GM23338 (cell line): Measurements from ENCODE around the gene PSMA2. TPM values are rescaled to one million over a fixed set of nuclear protein-coding genes. Genes with fewer than 3 reads are reported as not detected.

Source experiments
- ATAC-seq: fragments of 200-7000 bp; cut with Tn5 transposase; 3 replicates; pipeline ENCODE4 v1.9.1; 2020
- DNase-seq: peaks from one replicate; pipeline ENCODE4 v3.0.0-alpha.2; 2015; ENCODE audit warnings: low spot score
- H2AFZ ChIP-seq: fragments of 200-600 bp; sonication (generic); 2 replicates; pipeline ENCODE4 v1.8.0; 2016; ENCODE audit warnings: antibody characterized with exemption, mild to moderate bottlenecking, moderate library complexity
- H3F3A ChIP-seq: fragments of 200-600 bp; sonication (generic); replicated peaks from 2 replicates; pipeline ENCODE4 v1.8.0; 2017; ENCODE audit warnings: antibody characterized with exemption, mixed run types, low read depth
- H3K27ac ChIP-seq: fragments of 200-600 bp; sonication (generic); 2 replicates; pipeline ENCODE4 v1.6.1; 2016; ENCODE audit warnings: low read depth
- H3K27me3 ChIP-seq: fragments of 200-600 bp; sonication (generic); 2 replicates; pipeline ENCODE4 v1.8.0; 2016; ENCODE audit warnings: mild to moderate bottlenecking, mixed run types, moderate library complexity; ENCODE audit not compliant: insufficient read depth
- H3K36me3 ChIP-seq: fragments of 200-600 bp; sonication (generic); 2 replicates; pipeline ENCODE4 v1.8.0; 2016; ENCODE audit warnings: mild to moderate bottlenecking; ENCODE audit not compliant: insufficient read depth
- H3K4me1 ChIP-seq: fragments of 200-600 bp; sonication (generic); 2 replicates; pipeline ENCODE4 v1.8.0; 2016; ENCODE audit warnings: mild to moderate bottlenecking, moderate library complexity; ENCODE audit not compliant: insufficient read depth
- H3K4me2 ChIP-seq: fragments of 200-600 bp; sonication (generic); 2 replicates; pipeline ENCODE4 v1.7.1; 2017; ENCODE audit warnings: mixed run types
- H3K4me3 ChIP-seq: fragments of 200-600 bp; sonication (generic); 2 replicates; pipeline ENCODE4 v1.6.1; 2016; ENCODE audit warnings: mixed run types
- H3K79me2 ChIP-seq: fragments of 200-600 bp; sonication (generic); replicated peaks from 2 replicates; pipeline ENCODE4 v1.8.0; 2017; ENCODE audit warnings: mild to moderate bottlenecking; ENCODE audit not compliant: insufficient read depth
- H3K9me2 ChIP-seq: fragments of 200-600 bp; sonication (generic); 2 replicates; pipeline ENCODE4 v1.8.0; 2017; ENCODE audit not compliant: insufficient read depth
- H4K20me1 ChIP-seq: fragments of 200-600 bp; sonication (generic); replicated peaks from 2 replicates; pipeline ENCODE4 v1.8.0; 2017; ENCODE audit warnings: mild to moderate bottlenecking; ENCODE audit not compliant: insufficient read depth
- H3K27ac Mint-ChIP-seq: 2 replicates; pipeline ENCODE4 v1.8.0; 2020; ENCODE audit warnings: inconsistent platforms, mild to moderate bottlenecking, moderate library complexity, mixed read lengths
- H3K27me3 Mint-ChIP-seq: 3 replicates; pipeline ENCODE4 v1.8.0; 2022; ENCODE audit warnings: low read depth, mild to moderate bottlenecking, moderate library complexity, mixed read lengths, inconsistent platforms; ENCODE audit not compliant: insufficient read depth, poor library complexity
- H3K36me3 Mint-ChIP-seq: 3 replicates; pipeline ENCODE4 v1.8.0; 2021; ENCODE audit warnings: low read depth, mild to moderate bottlenecking, inconsistent platforms, moderate library complexity, mixed read lengths
- H3K4me1 Mint-ChIP-seq: 3 replicates; pipeline ENCODE4 v1.8.0; 2020; ENCODE audit warnings: mild to moderate bottlenecking, inconsistent platforms, mixed read lengths
- H3K4me3 Mint-ChIP-seq: 3 replicates; pipeline ENCODE4 v1.8.0; 2021; ENCODE audit warnings: moderate library complexity, mild to moderate bottlenecking, inconsistent platforms, mixed read lengths
- H3K9me3 Mint-ChIP-seq: 3 replicates; pipeline ENCODE4 v1.8.0; 2020; ENCODE audit warnings: moderate library complexity, mild to moderate bottlenecking, inconsistent platforms, mixed read lengths
- CREB1 ChIP-seq: fragments of 250-450 bp; sonication (Bioruptor Pico); IDR thresholded peaks from 2 replicates; pipeline ENCODE4 v1.5.0; 2020; ENCODE audit warnings: low read depth, mild to moderate bottlenecking, moderate library complexity
- EZH2 ChIP-seq: fragments of 200-600 bp; sonication (generic); IDR thresholded peaks from one replicate; pipeline ENCODE4 v1.8.0; 2017; ENCODE audit warnings: antibody characterized with exemption, mild to moderate bottlenecking, low read depth; ENCODE audit not compliant: unreplicated experiment
- EZH2phosphoT487 ChIP-seq: fragments of 200-600 bp; sonication (generic); IDR thresholded peaks from one replicate; pipeline ENCODE4 v1.8.1; 2018; ENCODE audit warnings: antibody characterized with exemption; ENCODE audit not compliant: unreplicated experiment
- JUNB ChIP-seq: IDR thresholded peaks from one replicate; pipeline ENCODE4 v1.6.1; 2016; ENCODE audit warnings: antibody characterized with exemption; ENCODE audit not compliant: unreplicated experiment
- POLR2AphosphoS5 ChIP-seq: IDR thresholded peaks from 2 replicates; pipeline ENCODE4 v1.6.1; 2016; ENCODE audit warnings: antibody characterized with exemption, low read depth
- STAT1 ChIP-seq: IDR thresholded peaks from one replicate; pipeline ENCODE4 v1.6.1; 2016; ENCODE audit warnings: antibody characterized with exemption; ENCODE audit not compliant: unreplicated experiment
- ZNF331 ChIP-seq: fragments of 250-450 bp; sonication (Bioruptor Pico); IDR thresholded peaks from 2 replicates; pipeline ENCODE4 v1.5.0; 2020; ENCODE audit warnings: low read depth, mild to moderate bottlenecking, moderate library complexity
- polyA plus RNA-seq: library from polyadenylated mRNA; unstranded; fragments of >200 nt; fragmentation: Nextera tagmentation; extraction: Ambion mirVana; gene quantifications from 2 replicates; pipeline ENCODE4 v1.2.1, GENCODE V29; 2016
- total RNA-seq: library from RNA; depleted of rRNA; stranded (reverse); fragments of >200 nt; shearing (Covaris generic); gene quantifications from 2 replicates; pipeline ENCODE4 v1.2.3, GENCODE V29; 2014
- TF ChIP-seq, protein P1 (sequence below): fragments of 250-450 bp; sonication (Bioruptor Pico); IDR thresholded peaks from 2 replicates; pipeline ENCODE4 v1.5.0; 2020; ENCODE audit warnings: mild to moderate bottlenecking, moderate library complexity
- TF ChIP-seq, protein P2 (sequence below), 2 experiments: fragments of 200-600 bp in 1 of 2; sonication (generic) in 1 of 2; conservative IDR thresholded peaks; 2 replicates each; pipeline versions ENCODE4 v1.5.1 to v1.6.1; 2016 to 2017; ENCODE audit warnings: antibody characterized with exemption in 2 of 2, low read depth in 2 of 2, mild to moderate bottlenecking in 2 of 2, moderate library complexity in 1 of 2

PSMA2 gene
- total and polyA plus RNA-seq, 2 experiments from 2014 or later = 178 to 678 TPM

DNA sequence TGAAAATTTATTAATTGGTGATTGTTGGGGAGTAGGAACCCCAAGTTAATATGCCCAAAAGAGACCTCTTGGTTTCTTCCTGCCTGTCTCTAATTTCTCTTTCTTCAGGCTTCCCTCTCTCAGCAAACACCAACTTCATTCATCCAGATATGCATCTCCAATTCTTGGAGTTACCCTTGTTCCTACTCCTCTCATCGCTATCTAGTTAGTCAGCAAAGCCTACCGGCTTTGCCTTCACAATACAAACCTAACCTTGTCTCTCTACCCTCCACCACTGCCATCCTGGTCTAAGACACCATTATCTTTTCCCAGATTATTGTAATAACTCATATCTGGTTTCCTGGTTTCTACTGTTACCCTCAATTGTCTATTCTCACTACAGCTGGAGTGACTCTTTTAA, 48.1 kb upstream of the PSMA2 start:
- Histone ChIP-seq H3K4me2 (no peak overlapping the region), H3K36me3 (no peaks in the 10 kb centered on the region), H3K79me2 (no peaks in the 10 kb centered on the region), H4K20me1 (no peaks in the 10 kb centered on the region), H3K4me3 (no peak overlapping the region), H3K27ac (no peak overlapping the region), H2AFZ (no peak overlapping the region), H3K9me2 (peaks cover 4% of the 10 kb centered on the region; the same call in 1 of the 2 replicates), H3F3A (no peaks in the 10 kb centered on the region), H3K27me3 (no peaks in the 10 kb centered on the region), H3K4me1 (no peaks in the 10 kb centered on the region)
- Mint-ChIP-seq H3K27me3 (peaks cover 2% of the 10 kb centered on the region), H3K27ac (no peak overlapping the region), H3K9me3 (peaks cover 5% of the 10 kb centered on the region; the same call in 2 of the 3 replicates), H3K4me1 (no peaks in the 10 kb centered on the region), H3K36me3 (no peaks in the 10 kb centered on the region), H3K4me3 (no peak overlapping the region)
- DNase-seq = no peak
- no peak for ATAC-seq
- TF ChIP-seq CREB1 (CRISPR knock-in tag) (no peak), JUNB (no peak), STAT1 (no peak), ZNF331 (no peak)
- TF ChIP-seq, protein P1, sequence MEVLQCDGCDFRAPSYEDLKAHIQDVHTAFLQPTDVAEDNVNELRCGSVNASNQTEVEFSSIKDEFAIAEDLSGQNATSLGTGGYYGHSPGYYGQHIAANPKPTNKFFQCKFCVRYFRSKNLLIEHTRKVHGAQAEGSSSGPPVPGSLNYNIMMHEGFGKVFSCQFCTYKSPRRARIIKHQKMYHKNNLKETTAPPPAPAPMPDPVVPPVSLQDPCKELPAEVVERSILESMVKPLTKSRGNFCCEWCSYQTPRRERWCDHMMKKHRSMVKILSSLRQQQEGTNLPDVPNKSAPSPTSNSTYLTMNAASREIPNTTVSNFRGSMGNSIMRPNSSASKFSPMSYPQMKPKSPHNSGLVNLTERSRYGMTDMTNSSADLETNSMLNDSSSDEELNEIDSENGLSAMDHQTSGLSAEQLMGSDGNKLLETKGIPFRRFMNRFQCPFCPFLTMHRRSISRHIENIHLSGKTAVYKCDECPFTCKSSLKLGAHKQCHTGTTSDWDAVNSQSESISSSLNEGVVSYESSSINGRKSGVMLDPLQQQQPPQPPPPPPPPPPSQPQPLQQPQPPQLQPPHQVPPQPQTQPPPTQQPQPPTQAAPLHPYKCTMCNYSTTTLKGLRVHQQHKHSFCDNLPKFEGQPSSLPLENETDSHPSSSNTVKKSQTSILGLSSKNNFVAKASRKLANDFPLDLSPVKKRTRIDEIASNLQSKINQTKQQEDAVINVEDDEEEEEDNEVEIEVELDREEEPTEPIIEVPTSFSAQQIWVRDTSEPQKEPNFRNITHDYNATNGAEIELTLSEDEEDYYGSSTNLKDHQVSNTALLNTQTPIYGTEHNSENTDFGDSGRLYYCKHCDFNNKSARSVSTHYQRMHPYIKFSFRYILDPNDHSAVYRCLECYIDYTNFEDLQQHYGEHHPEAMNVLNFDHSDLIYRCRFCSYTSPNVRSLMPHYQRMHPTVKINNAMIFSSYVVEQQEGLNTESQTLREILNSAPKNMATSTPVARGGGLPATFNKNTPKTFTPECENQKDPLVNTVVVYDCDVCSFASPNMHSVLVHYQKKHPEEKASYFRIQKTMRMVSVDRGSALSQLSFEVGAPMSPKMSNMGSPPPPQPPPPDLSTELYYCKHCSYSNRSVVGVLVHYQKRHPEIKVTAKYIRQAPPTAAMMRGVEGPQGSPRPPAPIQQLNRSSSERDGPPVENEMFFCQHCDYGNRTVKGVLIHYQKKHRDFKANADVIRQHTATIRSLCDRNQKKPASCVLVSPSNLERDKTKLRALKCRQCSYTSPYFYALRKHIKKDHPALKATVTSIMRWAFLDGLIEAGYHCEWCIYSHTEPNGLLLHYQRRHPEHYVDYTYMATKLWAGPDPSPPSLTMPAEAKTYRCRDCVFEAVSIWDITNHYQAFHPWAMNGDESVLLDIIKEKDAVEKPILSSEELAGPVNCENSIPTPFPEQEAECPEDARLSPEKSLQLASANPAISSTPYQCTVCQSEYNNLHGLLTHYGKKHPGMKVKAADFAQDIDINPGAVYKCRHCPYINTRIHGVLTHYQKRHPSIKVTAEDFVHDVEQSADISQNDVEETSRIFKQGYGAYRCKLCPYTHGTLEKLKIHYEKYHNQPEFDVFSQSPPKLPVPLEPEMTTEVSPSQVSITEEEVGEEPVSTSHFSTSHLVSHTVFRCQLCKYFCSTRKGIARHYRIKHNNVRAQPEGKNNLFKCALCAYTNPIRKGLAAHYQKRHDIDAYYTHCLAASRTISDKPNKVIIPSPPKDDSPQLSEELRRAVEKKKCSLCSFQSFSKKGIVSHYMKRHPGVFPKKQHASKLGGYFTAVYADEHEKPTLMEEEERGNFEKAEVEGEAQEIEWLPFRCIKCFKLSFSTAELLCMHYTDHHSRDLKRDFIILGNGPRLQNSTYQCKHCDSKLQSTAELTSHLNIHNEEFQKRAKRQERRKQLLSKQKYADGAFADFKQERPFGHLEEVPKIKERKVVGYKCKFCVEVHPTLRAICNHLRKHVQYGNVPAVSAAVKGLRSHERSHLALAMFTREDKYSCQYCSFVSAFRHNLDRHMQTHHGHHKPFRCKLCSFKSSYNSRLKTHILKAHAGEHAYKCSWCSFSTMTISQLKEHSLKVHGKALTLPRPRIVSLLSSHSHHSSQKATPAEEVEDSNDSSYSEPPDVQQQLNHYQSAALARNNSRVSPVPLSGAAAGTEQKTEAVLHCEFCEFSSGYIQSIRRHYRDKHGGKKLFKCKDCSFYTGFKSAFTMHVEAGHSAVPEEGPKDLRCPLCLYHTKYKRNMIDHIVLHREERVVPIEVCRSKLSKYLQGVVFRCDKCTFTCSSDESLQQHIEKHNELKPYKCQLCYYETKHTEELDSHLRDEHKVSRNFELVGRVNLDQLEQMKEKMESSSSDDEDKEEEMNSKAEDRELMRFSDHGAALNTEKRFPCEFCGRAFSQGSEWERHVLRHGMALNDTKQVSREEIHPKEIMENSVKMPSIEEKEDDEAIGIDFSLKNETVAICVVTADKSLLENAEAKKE (CRISPR knock-in tag) = no peak

DNA sequence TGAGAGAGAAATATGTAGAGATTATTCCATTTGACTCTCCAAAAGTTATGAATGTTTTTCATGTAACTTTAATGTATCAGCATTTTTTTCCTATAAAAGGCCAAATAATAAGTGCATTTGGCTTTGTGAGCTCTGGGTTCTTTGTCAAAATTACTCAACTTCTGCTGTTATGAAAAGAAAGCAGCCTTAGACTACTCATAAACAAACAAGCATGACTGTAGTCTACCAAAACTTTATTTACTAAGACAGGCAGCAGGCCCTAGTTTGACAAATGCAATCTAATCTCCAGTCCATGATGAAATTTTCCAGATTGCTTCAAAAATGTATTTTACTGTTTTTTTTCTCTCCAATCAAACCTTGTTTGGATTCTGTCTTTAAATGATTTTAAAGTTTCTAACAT, 46.5 kb upstream of the PSMA2 start:
- no peak overlapping the region for H3K27ac ChIP-seq
- H4K20me1 ChIP-seq = no peaks in the 10 kb centered on the region
- Mint-ChIP-seq H3K27ac (no peak overlapping the region), H3K27me3 (peaks cover 3% of the 10 kb centered on the region), H3K4me1 (no peaks in the 10 kb centered on the region), H3K4me3 (no peak overlapping the region), H3K36me3 (no peaks in the 10 kb centered on the region), H3K9me3 (no peaks in the 10 kb centered on the region)
- 0 out of 2 replicates have a peak, but pooled peaks cover 4% of the 10 kb centered on the region for H3K9me2 ChIP-seq
- no peaks in the 10 kb centered on the region for H3K36me3 ChIP-seq
- H3F3A ChIP-seq = no peaks in the 10 kb centered on the region
- ATAC-seq (no peak), DNase-seq (no peak)
- H3K27me3 ChIP-seq = no peaks in the 10 kb centered on the region
- H3K4me3 ChIP-seq = no peak overlapping the region
- H3K4me2 ChIP-seq = no peak overlapping the region
- H2AFZ ChIP-seq = no peak overlapping the region
- H3K4me1 ChIP-seq = no peaks in the 10 kb centered on the region
- H3K79me2 ChIP-seq = no peaks in the 10 kb centered on the region
- TF ChIP-seq ZNF331 = no peak
- no peak for TF ChIP-seq JUNB
- TF ChIP-seq CREB1 (CRISPR knock-in tag) = no peak
- TF ChIP-seq, protein P2, sequence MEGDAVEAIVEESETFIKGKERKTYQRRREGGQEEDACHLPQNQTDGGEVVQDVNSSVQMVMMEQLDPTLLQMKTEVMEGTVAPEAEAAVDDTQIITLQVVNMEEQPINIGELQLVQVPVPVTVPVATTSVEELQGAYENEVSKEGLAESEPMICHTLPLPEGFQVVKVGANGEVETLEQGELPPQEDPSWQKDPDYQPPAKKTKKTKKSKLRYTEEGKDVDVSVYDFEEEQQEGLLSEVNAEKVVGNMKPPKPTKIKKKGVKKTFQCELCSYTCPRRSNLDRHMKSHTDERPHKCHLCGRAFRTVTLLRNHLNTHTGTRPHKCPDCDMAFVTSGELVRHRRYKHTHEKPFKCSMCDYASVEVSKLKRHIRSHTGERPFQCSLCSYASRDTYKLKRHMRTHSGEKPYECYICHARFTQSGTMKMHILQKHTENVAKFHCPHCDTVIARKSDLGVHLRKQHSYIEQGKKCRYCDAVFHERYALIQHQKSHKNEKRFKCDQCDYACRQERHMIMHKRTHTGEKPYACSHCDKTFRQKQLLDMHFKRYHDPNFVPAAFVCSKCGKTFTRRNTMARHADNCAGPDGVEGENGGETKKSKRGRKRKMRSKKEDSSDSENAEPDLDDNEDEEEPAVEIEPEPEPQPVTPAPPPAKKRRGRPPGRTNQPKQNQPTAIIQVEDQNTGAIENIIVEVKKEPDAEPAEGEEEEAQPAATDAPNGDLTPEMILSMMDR (conservative IDR thresholded peaks at IDR 0.05; ENCODE audit: low read depth in 2 of 2) = no peak
- TF ChIP-seq POLR2AphosphoS5 = no peak
- no peak for TF ChIP-seq EZH2phosphoT487
- no peak for TF ChIP-seq EZH2
- TF ChIP-seq STAT1 = no peak
